Type B pancreatic cell (in vitro differentiated cells): ENCODE measurements around the gene KCTD5. TPM values are rescaled to one million over a fixed set of nuclear protein-coding genes. Genes with fewer than 3 reads are reported as not detected.
"Not testable (repeated sequence)": the region's sequence is repeated elsewhere in the genome, so short reads cannot be mapped to it uniquely, and the experiment has no call there.

Source experiments
- DNase-seq: peaks from one replicate; pipeline ENCODE4 v3.0.0; 2021; ENCODE audit warnings: mixed read lengths; ENCODE audit not compliant: unreplicated experiment; ENCODE audit errors: extremely low spot score
- H3K27ac Mint-ChIP-seq: 2 replicates; pipeline ENCODE4 v1.8.0; 2021; ENCODE audit warnings: mild to moderate bottlenecking, mixed read lengths
- H3K27me3 Mint-ChIP-seq: 2 replicates; pipeline ENCODE4 v1.8.0; 2021; ENCODE audit warnings: mixed read lengths
- H3K36me3 Mint-ChIP-seq: 2 replicates; pipeline ENCODE4 v1.8.0; 2021; ENCODE audit warnings: mixed read lengths
- H3K4me1 Mint-ChIP-seq: one replicate; pipeline ENCODE4 v1.8.0; 2021; ENCODE audit warnings: mixed read lengths; ENCODE audit not compliant: unreplicated experiment
- H3K4me3 Mint-ChIP-seq: 2 replicates; pipeline ENCODE4 v1.8.0; 2021; ENCODE audit warnings: mild to moderate bottlenecking, mixed read lengths
- H3K9me3 Mint-ChIP-seq: 2 replicates; pipeline ENCODE4 v1.8.0; 2021; ENCODE audit warnings: mixed read lengths
- CTCF ChIP-seq: fragments of 200-600 bp; sonication (generic); conservative IDR thresholded peaks from 2 replicates; pipeline ENCODE4 v1.5.0; 2021; ENCODE audit warnings: antibody characterized with exemption, mild to moderate bottlenecking
- total RNA-seq: library from RNA; stranded (reverse); gene quantifications from 2 replicates; pipeline ENCODE4 v1.2.1, GENCODE V29; 2021; ENCODE audit warnings: low replicate concordance

Gene KCTD5
- total RNA-seq, 1 donor from 2014 or later: 25.1 TPM

- DNase-seq: no peak
- Mint-ChIP-seq H3K36me3 (peaks cover 10% of the 10 kb centered on the region), H3K4me3 (peak overlapping the region; percentile 55), H3K27ac (peak overlapping the region; percentile 85), H3K4me1 (peaks cover 35% of the 10 kb centered on the region), H3K27me3 (no peaks in the 10 kb centered on the region), H3K9me3 (no peaks in the 10 kb centered on the region)
- TF ChIP-seq CTCF: no peak
Measured at GRCh38 chr16:2664574-2664982, 17.7 kb upstream of the KCTD5 start.

- H3K4me1 Mint-ChIP-seq: peaks cover 41% of the 10 kb centered on the region
- H3K9me3 Mint-ChIP-seq, DNase-seq, H3K27ac Mint-ChIP-seq, H3K36me3 Mint-ChIP-seq, H3K4me3 Mint-ChIP-seq, H3K27me3 Mint-ChIP-seq: not testable (repeated sequence)
Measured at GRCh38 chr16:2666671-2667070, 15.7 kb upstream of the KCTD5 start.

DNA sequence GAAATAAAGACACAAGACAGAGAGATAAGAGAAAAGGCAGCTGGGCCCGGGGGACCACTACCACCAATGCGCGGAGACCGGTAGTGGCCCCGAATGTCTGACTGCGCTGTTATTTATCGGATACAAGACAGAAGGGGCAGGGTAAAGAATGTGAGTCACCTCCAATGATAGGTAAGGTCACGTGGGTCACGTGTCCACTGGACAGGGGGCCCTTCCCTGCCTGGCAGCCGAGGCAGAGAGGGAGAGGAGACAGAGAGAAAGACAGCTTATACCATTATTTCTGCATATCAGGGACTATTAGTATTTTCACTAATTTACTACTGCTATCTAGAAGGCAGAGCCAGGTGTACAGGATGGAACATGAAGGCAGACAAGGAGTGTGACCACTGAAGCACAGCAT, 12.7 kb upstream of the KCTD5 start:
- H3K27ac Mint-ChIP-seq: peak overlapping the region; percentile 21
- not testable (repeated sequence) for H3K36me3 Mint-ChIP-seq, H3K4me3 Mint-ChIP-seq, H3K9me3 Mint-ChIP-seq, H3K27me3 Mint-ChIP-seq, DNase-seq
- H3K4me1 Mint-ChIP-seq: peaks cover 26% of the 10 kb centered on the region

DNA sequence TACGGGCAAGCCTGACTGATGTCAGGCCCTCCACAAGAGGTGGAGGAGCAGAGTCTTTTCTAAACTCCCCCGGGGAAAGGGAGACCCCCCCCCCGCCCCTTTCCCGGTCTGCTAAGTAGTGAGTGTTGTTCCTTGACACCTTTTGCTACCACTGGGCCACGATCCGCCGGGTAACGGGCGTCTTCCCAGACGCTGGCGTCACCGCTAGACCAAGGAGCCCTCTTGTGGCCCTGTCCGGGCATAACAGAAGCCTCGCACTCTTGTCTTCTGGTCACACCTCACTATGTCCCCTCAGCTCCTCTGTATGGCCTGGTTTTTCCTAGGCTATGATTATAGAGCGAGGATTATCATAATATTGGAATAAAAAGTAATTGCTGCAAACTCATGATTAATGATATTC, 12.3 kb upstream of the KCTD5 start:
- peak overlapping the region; percentile 70 for H3K27ac Mint-ChIP-seq
- peak overlapping the region; percentile 41 for H3K4me3 Mint-ChIP-seq
- not testable (repeated sequence) for H3K27me3 Mint-ChIP-seq

DNA sequence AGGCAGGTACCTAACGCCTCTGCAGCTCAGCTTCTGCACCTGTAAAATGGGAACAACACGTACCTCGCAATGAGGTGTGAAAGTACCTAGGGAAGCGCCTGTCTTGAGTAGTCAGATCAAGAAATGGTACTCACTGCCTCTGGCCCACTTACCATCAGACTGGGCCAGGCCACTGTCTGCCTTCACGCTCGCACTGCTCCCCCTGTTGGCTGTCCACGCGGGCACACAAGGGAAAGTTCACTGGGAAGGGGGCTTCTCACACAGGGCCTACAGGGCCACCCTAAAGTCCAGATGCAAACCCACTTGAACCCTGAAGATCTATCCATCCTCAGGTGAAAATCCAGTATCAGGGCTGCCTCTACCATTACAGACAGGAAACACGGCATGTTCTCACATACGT, 11.1 kb upstream of the KCTD5 start:
- Mint-ChIP-seq H3K4me1 (peaks cover 20% of the 10 kb centered on the region), H3K4me3 (peak overlapping the region; percentile 55)
- not testable (repeated sequence) for DNase-seq, H3K36me3 Mint-ChIP-seq, H3K27ac Mint-ChIP-seq, H3K27me3 Mint-ChIP-seq, H3K9me3 Mint-ChIP-seq
- TF ChIP-seq CTCF: peak; percentile 66

More for the DNA sequence above, 12.3 kb upstream of the KCTD5 start:
- H3K4me1 Mint-ChIP-seq: peaks cover 21% of the 10 kb centered on the region
- peak; percentile 78 for TF ChIP-seq CTCF
- not testable (repeated sequence) for H3K9me3 Mint-ChIP-seq, H3K36me3 Mint-ChIP-seq, DNase-seq

GRCh38 chr16:2671741-2672140, 10.6 kb upstream of the KCTD5 start:
- H3K36me3 Mint-ChIP-seq: peaks cover 10% of the 10 kb centered on the region
- DNase-seq: no peak
- peak overlapping the region; percentile 82 for H3K4me3 Mint-ChIP-seq
- no peaks in the 10 kb centered on the region for H3K27me3 Mint-ChIP-seq
- H3K4me1 Mint-ChIP-seq: peaks cover 20% of the 10 kb centered on the region
- no peak for TF ChIP-seq CTCF
- H3K27ac Mint-ChIP-seq: no peak overlapping the region
- H3K9me3 Mint-ChIP-seq: no peaks in the 10 kb centered on the region
